ENCODE measurements around the gene VPS8. TPM values are rescaled to one million over a fixed set of nuclear protein-coding genes. Genes with fewer than 3 reads are reported as not detected.

Gene VPS8
- total and polyA plus RNA-seq, 2 of the 8 experiments (the other 6 are each of a cell fraction or from before 2014, with no cell fraction given), result 13.0 to 41.0 TPM

DNA sequence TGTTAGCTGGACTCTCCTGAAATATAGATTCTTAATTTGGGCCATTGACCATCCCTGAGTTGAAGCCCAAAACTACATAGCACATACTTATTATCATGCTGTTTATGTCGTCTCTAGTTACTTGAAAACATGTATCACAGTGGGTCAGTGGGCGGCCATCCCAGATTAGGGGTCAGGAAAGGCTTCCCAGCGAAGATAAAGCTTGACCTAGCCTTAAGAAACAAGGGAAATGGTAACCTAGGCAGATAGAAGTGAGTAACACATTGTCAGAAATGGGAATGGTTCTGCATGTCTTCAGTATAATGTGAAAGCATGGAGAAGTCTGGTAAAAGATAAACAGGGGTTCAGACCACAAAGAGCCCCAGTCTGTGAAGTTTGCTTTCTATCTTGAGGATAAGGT, 216.2 kb downstream of the VPS8 start:
- CTCF ChIA-PET (ENCODE audit: partially characterized antibody), result no interaction called here
- no peak overlapping the region for H3K56ac ChIP-seq (replicated peaks; ENCODE audit: insufficient read length, low read depth, low read length)
- no peak overlapping the region for H2BK12ac ChIP-seq (ENCODE audit: low read depth, low read length)
- H3K4ac ChIP-seq (replicated peaks; ENCODE audit: insufficient read length, low read depth, low read length), result no peak overlapping the region
- no peak overlapping the region for H3K4me2 ChIP-seq (ENCODE audit: insufficient read depth in 1 of 2, low read depth in 2 of 2, low read length in 2 of 2)
- no peak overlapping the region for H2BK120ac ChIP-seq (replicated peaks; ENCODE audit: low read depth, low read length)
- no peak for FAIRE-seq
- no peak overlapping the region for H2BK20ac ChIP-seq (ENCODE audit: low read length)
- no peak overlapping the region for H2BK15ac ChIP-seq (ENCODE audit: low read length)
- peaks cover 0 to 2% (median 0%) of the 10 kb centered on the region in 4 experiments; a peak in 1 of 8 replicates for H3K36me3 ChIP-seq (ENCODE audit: control insufficient read depth in 2 of 4, insufficient read depth in 4 of 4, low read length in 3 of 4)
- H3K9ac ChIP-seq (replicated peaks in 1 of 4; ENCODE audit: extremely low read depth in 1 of 4, low read depth in 3 of 4, low read length in 3 of 4), result no peak overlapping the region
- 95% methylated on average over 3 of the region's 3 CpGs; no CpG with 5 or more reads in 1 of the 2 experiments for WGBS, 2 experiments (ENCODE audit: extremely low coverage in 1 of 2, insufficient coverage in 1 of 2, insufficient read length in 1 of 2, insufficient replicate concordance in 2 of 2, low coverage in 1 of 2, low lambda C conversion rate in 2 of 2, missing lambda C conversion rate in 1 of 2)
- no peak overlapping the region for H4K5ac ChIP-seq (ENCODE audit: insufficient read length, low read depth, low read length)
- no peaks in the 10 kb centered on the region for H3K4me1 ChIP-seq (replicated peaks in 1 of 4; ENCODE audit: control insufficient read depth in 3 of 4, insufficient read depth in 4 of 4, low read length in 3 of 4)
- no peaks in the 10 kb centered on the region for H4K20me1 ChIP-seq (replicated peaks in 1 of 2; ENCODE audit: control insufficient read depth in 1 of 2, insufficient read depth in 2 of 2, low read length in 2 of 2)
- H4K91ac ChIP-seq (replicated peaks; ENCODE audit: insufficient read length, low read length), result no peak overlapping the region
- no peak overlapping the region for H3K27ac ChIP-seq (ENCODE audit: low read depth, low read length)
- no peak overlapping the region for H3K14ac ChIP-seq (ENCODE audit: insufficient read length)
- H3K4me3 ChIP-seq (ENCODE audit: extremely low read depth in 1 of 4, insufficient read depth in 2 of 4, low read depth in 3 of 4, low read length in 4 of 4), result no peak overlapping the region
- no peaks in the 10 kb centered on the region for H3K79me2 ChIP-seq (ENCODE audit: control insufficient read depth in 1 of 2, insufficient read depth in 2 of 2, low read length in 2 of 2)
- H3K18ac ChIP-seq (ENCODE audit: extremely low read depth, low read length), result no peak overlapping the region
- H2AK5ac ChIP-seq (ENCODE audit: low read depth, low read length), result no peak overlapping the region
- no peak overlapping the region for H2AFZ ChIP-seq (ENCODE audit: low read length)
- no peak overlapping the region for H3K23ac ChIP-seq (ENCODE audit: insufficient read length)
- DNase-seq (ENCODE audit: low read depth in 1 of 2, low spot score in 2 of 2), result no peak
- no peaks in the 10 kb centered on the region for H3K79me1 ChIP-seq (ENCODE audit: low read depth, low read length)
- POLR2A ChIA-PET (ENCODE audit: partially characterized antibody), result interaction anchor here (1.1 kb wide), 1 partner anchor 10 kb away, joined by 3 read pairs; no protein-coding TSS in a partner anchor
- no peaks in the 10 kb centered on the region for H3K9me3 ChIP-seq (ENCODE audit: insufficient read depth in 2 of 2, low read depth in 1 of 2, low read length in 1 of 2)
- H2BK5ac ChIP-seq (ENCODE audit: low read depth, low read length), result no peak overlapping the region
- H3K27me3 ChIP-seq (replicated peaks in 1 of 4; ENCODE audit: control insufficient read depth in 3 of 4, extremely low read depth in 1 of 4, insufficient read depth in 3 of 4, low read length in 3 of 4), result no peaks in the 10 kb centered on the region
- no peaks in the 10 kb centered on the region for H3K23me2 ChIP-seq (ENCODE audit: low read depth, low read length)
- no peak overlapping the region for H4K8ac ChIP-seq (ENCODE audit: extremely low read depth, insufficient read depth, low read length)
- TF ChIP-seq SUZ12 (IDR thresholded peaks at IDR 0.05; ENCODE audit: low read length), result no peak
- TF ChIP-seq, protein P1, sequence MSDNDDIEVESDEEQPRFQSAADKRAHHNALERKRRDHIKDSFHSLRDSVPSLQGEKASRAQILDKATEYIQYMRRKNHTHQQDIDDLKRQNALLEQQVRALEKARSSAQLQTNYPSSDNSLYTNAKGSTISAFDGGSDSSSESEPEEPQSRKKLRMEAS (IDR thresholded peaks at IDR 0.05), result no peak
- TF ChIP-seq JUND (IDR thresholded peaks at IDR 0.05; ENCODE audit: low read length), result no peak
- TF ChIP-seq EZH2 (IDR thresholded peaks at IDR 0.05; ENCODE audit: low read depth, low read length, severe bottlenecking), result no peak
- TF ChIP-seq, protein P2, sequence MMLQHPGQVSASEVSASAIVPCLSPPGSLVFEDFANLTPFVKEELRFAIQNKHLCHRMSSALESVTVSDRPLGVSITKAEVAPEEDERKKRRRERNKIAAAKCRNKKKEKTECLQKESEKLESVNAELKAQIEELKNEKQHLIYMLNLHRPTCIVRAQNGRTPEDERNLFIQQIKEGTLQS (IDR thresholded peaks at IDR 0.05; ENCODE audit: insufficient read depth, low read depth, low read length), result no peak
- no peak for TF ChIP-seq SIX5 (IDR thresholded peaks at IDR 0.05; ENCODE audit: low read depth, low read length)
- no peak for TF ChIP-seq SP1 (IDR thresholded peaks at IDR 0.05; ENCODE audit: low read depth, low read length)
- no peak for TF ChIP-seq CEBPB (IDR thresholded peaks at IDR 0.05; ENCODE audit: low read depth, low read length)
- TF ChIP-seq TAF7 (optimal IDR thresholded peaks at IDR 0.05; ENCODE audit: borderline replicate concordance, low read depth, low read length), result no peak
- no peak for TF ChIP-seq TEAD4 (IDR thresholded peaks at IDR 0.05; ENCODE audit: low read depth, low read length)
- no peak for TF ChIP-seq EGR1 (IDR thresholded peaks at IDR 0.05; ENCODE audit: borderline replicate concordance, low read depth, low read length)
- TF ChIP-seq, protein P3, sequence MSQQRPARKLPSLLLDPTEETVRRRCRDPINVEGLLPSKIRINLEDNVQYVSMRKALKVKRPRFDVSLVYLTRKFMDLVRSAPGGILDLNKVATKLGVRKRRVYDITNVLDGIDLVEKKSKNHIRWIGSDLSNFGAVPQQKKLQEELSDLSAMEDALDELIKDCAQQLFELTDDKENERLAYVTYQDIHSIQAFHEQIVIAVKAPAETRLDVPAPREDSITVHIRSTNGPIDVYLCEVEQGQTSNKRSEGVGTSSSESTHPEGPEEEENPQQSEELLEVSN (IDR thresholded peaks at IDR 0.05), result no peak
- no peak for TF ChIP-seq POU5F1 (IDR thresholded peaks at IDR 0.05; ENCODE audit: low read depth, low read length)
- TF ChIP-seq YY1 (IDR thresholded peaks at IDR 0.05; ENCODE audit: low read depth, low read length), result no peak
